UCSD-AML1 (cell line): Measurements from ENCODE around the gene SLC8B1.

Source experiments
- DNase-seq: peaks from one replicate; lab custom pipeline; 2025; ENCODE audit not compliant: unreplicated experiment; lab: John Stamatoyannopoulos, UW

The SLC8B1 gene

GRCh38 chr12:113325916-113326315, 9.0 kb downstream of the SLC8B1 start:
- DNase-seq: no peak

GRCh38 chr12:113322343-113322742, 12.6 kb downstream of the SLC8B1 start:
- no peak for DNase-seq

GRCh38 chr12:113320401-113320800, 14.5 kb downstream of the SLC8B1 start:
- DNase-seq: no peak

- DNase-seq: no peak
Observed at GRCh38 chr12:113318900-113319628, 15.8 kb downstream of the SLC8B1 start.

GRCh38 chr12:113318046-113318656, 16.8 kb downstream of the SLC8B1 start:
- DNase-seq: no peak

- DNase-seq: no peak
Observed at GRCh38 chr12:113317122-113317521, 17.8 kb downstream of the SLC8B1 start.

- DNase-seq: no peak
Observed at GRCh38 chr12:113316155-113316554, 18.8 kb downstream of the SLC8B1 start.

- no peak for DNase-seq
Observed at GRCh38 chr12:113315358-113315757, 19.6 kb downstream of the SLC8B1 start.

GRCh38 chr12:113314121-113314529, 20.8 kb downstream of the SLC8B1 start:
- no peak for DNase-seq

- DNase-seq: no peak
Observed at GRCh38 chr12:113310489-113310888, 24.4 kb downstream of the SLC8B1 start.

- DNase-seq: no peak
Observed at GRCh38 chr12:113306382-113306781, 28.5 kb downstream of the SLC8B1 start.

- no peak for DNase-seq
Observed at GRCh38 chr12:113305281-113305856, 29.5 kb downstream of the SLC8B1 start.

GRCh38 chr12:113302886-113303640, 31.8 kb downstream of the SLC8B1 start:
- peak; percentile 79 for DNase-seq

GRCh38 chr12:113302466-113302865, 32.4 kb downstream of the SLC8B1 start:
- no peak for DNase-seq

- DNase-seq: no peak
Observed at GRCh38 chr12:113301811-113302210, 33.1 kb downstream of the SLC8B1 start.

GRCh38 chr12:113299619-113300237, 35.2 kb downstream of the SLC8B1 start:
- no peak for DNase-seq

- DNase-seq: no peak
Observed at GRCh38 chr12:113298861-113299545, 35.9 kb downstream of the SLC8B1 start.

- DNase-seq: no peak
Observed at GRCh38 chr12:113298472-113298817, 36.5 kb downstream of the SLC8B1 start.

- no peak for DNase-seq
Observed at GRCh38 chr12:113297621-113298471, 37.1 kb downstream of the SLC8B1 start.

- no peak for DNase-seq
Observed at GRCh38 chr12:113297214-113297587, 37.7 kb downstream of the SLC8B1 start.
